Measurements from ENCODE around the gene CROCC.
A peak's percentile ranks its signal among the peaks of the same experiment; 100 is the strongest.

- peak; percentile 99 for TF ChIP-seq POLR2AphosphoS5 (IDR thresholded peaks at IDR 0.05; ENCODE audit: low read depth, low read length)
- peak; percentile 73; the same call in 1 of the 2 replicates for TF ChIP-seq TAF1 (IDR thresholded peaks at IDR 0.05; ENCODE audit: borderline replicate concordance, insufficient read depth, low read length)
- TF ChIP-seq SIN3A (IDR thresholded peaks at IDR 0.05; ENCODE audit: borderline replicate concordance, insufficient read depth, low read length) = no peak
- TF ChIP-seq, protein P1, sequence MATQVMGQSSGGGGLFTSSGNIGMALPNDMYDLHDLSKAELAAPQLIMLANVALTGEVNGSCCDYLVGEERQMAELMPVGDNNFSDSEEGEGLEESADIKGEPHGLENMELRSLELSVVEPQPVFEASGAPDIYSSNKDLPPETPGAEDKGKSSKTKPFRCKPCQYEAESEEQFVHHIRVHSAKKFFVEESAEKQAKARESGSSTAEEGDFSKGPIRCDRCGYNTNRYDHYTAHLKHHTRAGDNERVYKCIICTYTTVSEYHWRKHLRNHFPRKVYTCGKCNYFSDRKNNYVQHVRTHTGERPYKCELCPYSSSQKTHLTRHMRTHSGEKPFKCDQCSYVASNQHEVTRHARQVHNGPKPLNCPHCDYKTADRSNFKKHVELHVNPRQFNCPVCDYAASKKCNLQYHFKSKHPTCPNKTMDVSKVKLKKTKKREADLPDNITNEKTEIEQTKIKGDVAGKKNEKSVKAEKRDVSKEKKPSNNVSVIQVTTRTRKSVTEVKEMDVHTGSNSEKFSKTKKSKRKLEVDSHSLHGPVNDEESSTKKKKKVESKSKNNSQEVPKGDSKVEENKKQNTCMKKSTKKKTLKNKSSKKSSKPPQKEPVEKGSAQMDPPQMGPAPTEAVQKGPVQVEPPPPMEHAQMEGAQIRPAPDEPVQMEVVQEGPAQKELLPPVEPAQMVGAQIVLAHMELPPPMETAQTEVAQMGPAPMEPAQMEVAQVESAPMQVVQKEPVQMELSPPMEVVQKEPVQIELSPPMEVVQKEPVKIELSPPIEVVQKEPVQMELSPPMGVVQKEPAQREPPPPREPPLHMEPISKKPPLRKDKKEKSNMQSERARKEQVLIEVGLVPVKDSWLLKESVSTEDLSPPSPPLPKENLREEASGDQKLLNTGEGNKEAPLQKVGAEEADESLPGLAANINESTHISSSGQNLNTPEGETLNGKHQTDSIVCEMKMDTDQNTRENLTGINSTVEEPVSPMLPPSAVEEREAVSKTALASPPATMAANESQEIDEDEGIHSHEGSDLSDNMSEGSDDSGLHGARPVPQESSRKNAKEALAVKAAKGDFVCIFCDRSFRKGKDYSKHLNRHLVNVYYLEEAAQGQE (IDR thresholded peaks at IDR 0.05; ENCODE audit: insufficient read depth in 1 of 2, low read depth in 2 of 2, low read length in 2 of 2) = peak in 1 of 2 experiments; percentile 35; a peak in 1 of 4 replicates
- no peak for TF ChIP-seq FOXP2 (optimal IDR thresholded peaks at IDR 0.05; ENCODE audit: borderline replicate concordance, extremely low read depth, extremely low read length, insufficient read depth)
Measured at GRCh38 chr1:16921391-16922185, at the start of gene CROCC.

Measured in PFSK-1 (cell line).